CD14-positive monocyte (primary cell): ENCODE measurements around the gene FBXW11. TPM values are rescaled to one million over a fixed set of nuclear protein-coding genes. Genes with fewer than 3 reads are reported as not detected.

ENCODE experiments used
- DNase-seq, 3 donors: peaks; one replicate each; pipeline ENCODE4 v3.0.0-alpha.2; 2011 to 2022
- H2AFZ ChIP-seq: 2 replicates; pipeline ENCODE4 v1.6.0; 2012; ENCODE audit warnings: mild to moderate bottlenecking, low read depth, low read length, inconsistent platforms; ENCODE audit not compliant: insufficient read depth, poor library complexity, severe bottlenecking
- H3K27ac ChIP-seq, 2 donors: 1 replicate in 1 of 2; 2 replicates in 1 of 2; pipeline ENCODE4 v1.5.1; 2012 to 2013; ENCODE audit warnings: low read length in 2 of 2, control low read depth in 1 of 2, inconsistent platforms in 1 of 2, low read depth in 1 of 2, mild to moderate bottlenecking in 1 of 2
- H3K27me3 ChIP-seq, 2 donors: one replicate each; pipeline versions ENCODE4 v1.6.0 to v1.6.1; 2011 to 2013; ENCODE audit warnings: low read length in 2 of 2; ENCODE audit not compliant: control insufficient read depth in 2 of 2, insufficient read depth in 2 of 2
- H3K36me3 ChIP-seq, 2 donors: replicated peaks in 1 of 2; 1 replicate in 1 of 2; 2 replicates in 1 of 2; pipeline versions ENCODE4 v1.5.1 to v1.6.1; 2012 to 2013; ENCODE audit warnings: low read length in 2 of 2, control low read depth in 1 of 2, inconsistent platforms in 1 of 2, mild to moderate bottlenecking in 1 of 2; ENCODE audit not compliant: insufficient read depth in 2 of 2, control insufficient read depth in 1 of 2
- H3K4me1 ChIP-seq, 2 donors: 1 replicate in 1 of 2; 2 replicates in 1 of 2; pipeline versions ENCODE4 v1.5.1 to v1.6.1; 2012 to 2013; ENCODE audit warnings: low read length in 2 of 2, control low read depth in 1 of 2, inconsistent platforms in 1 of 2, mild to moderate bottlenecking in 1 of 2, moderate library complexity in 1 of 2; ENCODE audit not compliant: insufficient read depth in 2 of 2, control insufficient read depth in 1 of 2
- H3K4me2 ChIP-seq: replicated peaks from 2 replicates; pipeline ENCODE3; 2012; ENCODE audit warnings: low read length, moderate library complexity, mild to moderate bottlenecking; ENCODE audit not compliant: poor library complexity, severe bottlenecking; ENCODE audit errors: extremely low read depth
- H3K4me3 ChIP-seq, 3 experiments: fragments of 200-600 bp in 1 of 3; sonication (generic) in 1 of 3; replicated peaks in 1 of 3; 1 replicate in 2 of 3; 2 replicates in 1 of 3; pipeline ENCODE4 v1.5.1; 2011 to 2013; ENCODE audit warnings: low read length in 3 of 3, mild to moderate bottlenecking in 3 of 3, control low read depth in 2 of 3, low read depth in 2 of 3, inconsistent platforms in 1 of 3, moderate library complexity in 1 of 3
- H3K79me2 ChIP-seq: 2 replicates; pipeline ENCODE4 v1.6.0; 2012; ENCODE audit warnings: mild to moderate bottlenecking, control low read depth, inconsistent platforms, low read length, moderate library complexity; ENCODE audit not compliant: insufficient read depth
- H3K9ac ChIP-seq: 2 replicates; pipeline ENCODE4 v1.6.0; 2017; ENCODE audit warnings: low read length, mild to moderate bottlenecking; ENCODE audit not compliant: insufficient read depth, poor library complexity, severe bottlenecking
- H3K9me3 ChIP-seq, 2 donors: replicated peaks in 1 of 2; 1 replicate in 1 of 2; 2 replicates in 1 of 2; pipeline versions ENCODE4 v1.5.1 to v1.6.1; 2012 to 2013; ENCODE audit warnings: low read length in 2 of 2, control low read depth in 1 of 2; ENCODE audit not compliant: control insufficient read depth in 1 of 2, insufficient read depth in 1 of 2
- H4K20me1 ChIP-seq: 2 replicates; pipeline ENCODE4 v1.6.0; 2012; ENCODE audit warnings: mild to moderate bottlenecking, low read length, control low read depth, moderate library complexity; ENCODE audit not compliant: insufficient read depth
- H3K27ac Mint-ChIP-seq, 7 donors: one replicate each; pipeline ENCODE4 v1.8.0; 2020; ENCODE audit warnings: mild to moderate bottlenecking in 7 of 7, mixed read lengths in 7 of 7, moderate library complexity in 6 of 7, inconsistent platforms in 2 of 7
- H3K27me3 Mint-ChIP-seq, 3 donors: one replicate each; pipeline ENCODE4 v1.8.0; 2021 to 2022; ENCODE audit warnings: low read depth in 3 of 3, mild to moderate bottlenecking in 3 of 3, mixed read lengths in 3 of 3, moderate library complexity in 3 of 3, inconsistent platforms in 1 of 3
- H3K36me3 Mint-ChIP-seq, 2 donors: one replicate each; pipeline ENCODE4 v1.8.0; 2020; ENCODE audit warnings: mixed read lengths in 2 of 2, inconsistent platforms in 1 of 2, mild to moderate bottlenecking in 1 of 2
- H3K4me1 Mint-ChIP-seq: one replicate; pipeline ENCODE4 v1.8.0; 2020; ENCODE audit warnings: mild to moderate bottlenecking, mixed read lengths
- H3K4me3 Mint-ChIP-seq, 2 donors: one replicate each; pipeline ENCODE4 v1.8.0; 2020; ENCODE audit warnings: mild to moderate bottlenecking in 2 of 2, mixed read lengths in 2 of 2, moderate library complexity in 1 of 2
- H3K9me3 Mint-ChIP-seq, 7 donors: one replicate each; pipeline ENCODE4 v1.8.0; 2020 to 2022; ENCODE audit warnings: mixed read lengths in 7 of 7, mild to moderate bottlenecking in 6 of 7, moderate library complexity in 6 of 7, inconsistent platforms in 2 of 7
- CTCF ChIP-seq: fragments of 200-600 bp; IDR thresholded peaks from one replicate; pipeline ENCODE4 v1.8.0; 2022; ENCODE audit warnings: antibody characterized with exemption, mild to moderate bottlenecking
- WGBS: methylation state at CpG from one replicate; pipeline ENCODE4 v1.1.5; 2013; ENCODE audit warnings: missing lambda C conversion rate; ENCODE audit not compliant: insufficient coverage; 5-methylcytosine and 5-hydroxymethylcytosine counted together
- intact Hi-C, 2 donors: fragments of 100-400 bp; cut with micrococcal nuclease; formaldehyde crosslinking; loops; one replicate each; pipeline versions ENCODE4 v1.15.0 to v1.15.1; 2023
- polyA plus RNA-seq, 3 donors: library from polyadenylated mRNA; depleted of rRNA in 1 of 3; unstranded in 2 of 3; stranded (reverse) in 1 of 3; fragments of 300-500 nt in 2 of 3; fragments of >200 nt in 1 of 3; fragmentation: Illumina TruSeq in 2 of 3; gene quantifications; 1 replicate in 2 of 3; 2 replicates in 1 of 3; pipeline ENCODE4 v1.2.3, GENCODE V29; 2012 to 2021

Gene FBXW11
- polyA plus RNA-seq, 3 donors = 15.0 to 24.5 (median 18.2) TPM

GRCh38 chr5:171851251-171851650 lies 155.2 kb downstream of the FBXW11 start:
- Mint-ChIP-seq H3K27ac (peak overlapping the region in 1 of 7 donors; percentile 28), H3K36me3 (peaks cover 3 to 11% of the 10 kb centered on the region in 2 donors), H3K4me1 (peaks cover 59% of the 10 kb centered on the region), H3K9me3 (peaks cover 0 to 3% (median 0%) of the 10 kb centered on the region in 7 donors), H3K27me3 (peaks cover 0 to 6% (median 2%) of the 10 kb centered on the region in 3 donors), H3K4me3 (no peak overlapping the region)
- Histone ChIP-seq H4K20me1 (no peaks in the 10 kb centered on the region), H3K9ac (no peak overlapping the region), H3K27ac (no peak overlapping the region), H3K27me3 (no peaks in the 10 kb centered on the region), H3K36me3 (no peaks in the 10 kb centered on the region), H3K9me3 (no peaks in the 10 kb centered on the region), H3K4me3 (no peak overlapping the region), H3K4me1 (peaks cover 46 to 63% of the 10 kb centered on the region in 2 donors), H3K79me2 (no peaks in the 10 kb centered on the region), H2AFZ (no peak overlapping the region), H3K4me2 (no peak overlapping the region)
- no peak for DNase-seq
- intact Hi-C loops = no loop called here
- WGBS = 67% methylated on average over 1 of the region's 1 CpG
- TF ChIP-seq CTCF = no peak

- Histone ChIP-seq H3K27me3 (no peaks in the 10 kb centered on the region), H3K4me2 (no peak overlapping the region), H3K36me3 (no peaks in the 10 kb centered on the region), H4K20me1 (no peaks in the 10 kb centered on the region), H3K79me2 (no peaks in the 10 kb centered on the region), H2AFZ (no peak overlapping the region), H3K27ac (no peak overlapping the region), H3K4me3 (no peak overlapping the region), H3K9me3 (no peaks in the 10 kb centered on the region), H3K9ac (no peak overlapping the region), H3K4me1 (peaks cover 39 to 56% of the 10 kb centered on the region in 2 donors)
- intact Hi-C loops = no loop called here
- Mint-ChIP-seq H3K4me1 (peaks cover 55% of the 10 kb centered on the region), H3K9me3 (peaks cover 0 to 3% (median 0%) of the 10 kb centered on the region in 7 donors), H3K36me3 (peaks cover 3 to 11% of the 10 kb centered on the region in 2 donors), H3K4me3 (no peak overlapping the region), H3K27ac (no peak overlapping the region), H3K27me3 (peaks cover 0 to 6% (median 3%) of the 10 kb centered on the region in 3 donors)
- peak; percentile 17 for TF ChIP-seq CTCF
- DNase-seq = no peak
- 31% methylated on average over 6 of the region's 9 CpGs for WGBS
Measured at GRCh38 chr5:171850324-171850947, 156.0 kb downstream of the FBXW11 start.
